GM21360 (cell line): Measurements from ENCODE around the gene DNAH14.
"Not testable (repeated sequence)": the region's sequence is repeated elsewhere in the genome, so short reads cannot be mapped to it uniquely, and the experiment has no call there.

Experiments
- ATAC-seq: cut with Tn5 transposase; IDR thresholded peaks from one replicate; pipeline ENCODE4 v1.9.1; 2021; ENCODE audit warnings: mild to moderate bottlenecking, moderate library complexity; ENCODE audit not compliant: unreplicated experiment

DNAH14 gene

GRCh38 chr1:225146478-225146877, 217.0 kb downstream of the DNAH14 start:
- no peak for ATAC-seq

GRCh38 chr1:225147791-225148190, 218.3 kb downstream of the DNAH14 start:
- ATAC-seq = not testable (repeated sequence)

- ATAC-seq = no peak
Measured at GRCh38 chr1:225152061-225152460, 222.6 kb downstream of the DNAH14 start.

GRCh38 chr1:225155555-225155954, 226.1 kb downstream of the DNAH14 start:
- ATAC-seq = no peak

GRCh38 chr1:225156254-225156653, 226.8 kb downstream of the DNAH14 start:
- no peak for ATAC-seq

- no peak for ATAC-seq
Measured at GRCh38 chr1:225158291-225158690, 228.8 kb downstream of the DNAH14 start.

- no peak for ATAC-seq
Measured at GRCh38 chr1:225159793-225160192, 230.3 kb downstream of the DNAH14 start.

GRCh38 chr1:225177409-225177808, 247.9 kb downstream of the DNAH14 start:
- ATAC-seq = not testable (repeated sequence)

- ATAC-seq = no peak
Measured at GRCh38 chr1:225179686-225180085, 250.2 kb downstream of the DNAH14 start.

GRCh38 chr1:225182716-225183115, 253.2 kb downstream of the DNAH14 start:
- ATAC-seq = no peak

GRCh38 chr1:225191199-225191753, 261.8 kb downstream of the DNAH14 start:
- no peak for ATAC-seq

- no peak for ATAC-seq
Measured at GRCh38 chr1:225201447-225201846, 272.0 kb downstream of the DNAH14 start.

GRCh38 chr1:225207791-225208190, 278.3 kb downstream of the DNAH14 start:
- no peak for ATAC-seq

- ATAC-seq = no peak
Measured at GRCh38 chr1:225209153-225209552, 279.7 kb downstream of the DNAH14 start.

- not testable (repeated sequence) for ATAC-seq
Measured at GRCh38 chr1:225210180-225210579, 280.7 kb downstream of the DNAH14 start.

GRCh38 chr1:225211694-225212442, 282.4 kb downstream of the DNAH14 start:
- not testable (repeated sequence) for ATAC-seq

GRCh38 chr1:225224287-225224686, 294.8 kb downstream of the DNAH14 start:
- no peak for ATAC-seq

- no peak for ATAC-seq
Measured at GRCh38 chr1:225225681-225226080, 296.2 kb downstream of the DNAH14 start.

- no peak for ATAC-seq
Measured at GRCh38 chr1:225228871-225229303, 299.4 kb downstream of the DNAH14 start.

- not testable (repeated sequence) for ATAC-seq
Measured at GRCh38 chr1:225229429-225229828, 300.0 kb downstream of the DNAH14 start.

GRCh38 chr1:225230483-225230882, 301.0 kb downstream of the DNAH14 start:
- ATAC-seq = no peak

- ATAC-seq = not testable (repeated sequence)
Measured at GRCh38 chr1:225232930-225233329, 303.5 kb downstream of the DNAH14 start.
